Stomach (tissue), 4 donors: Measurements from ENCODE around the gene ZKSCAN7.

Experiments
- CTCF ChIP-seq, 7 experiments: fragments of 450-650 bp in 4 of 7; fragments of 200-600 bp in 3 of 7; sonication (generic) in 3 of 7; IDR thresholded peaks; one replicate each; pipeline ENCODE4 v1.5.1; 2016 to 2019; ENCODE audit warnings: antibody characterized with exemption in 7 of 7, control low read depth in 2 of 7, mild to moderate bottlenecking in 1 of 7
- POLR2A ChIP-seq, 4 donors: fragments of 450-650 bp; IDR thresholded peaks; one replicate each; pipeline ENCODE4 v1.6.1; 2016; ENCODE audit warnings: antibody characterized with exemption in 4 of 4, control low read depth in 2 of 4, mild to moderate bottlenecking in 1 of 4, moderate library complexity in 1 of 4

- TF ChIP-seq CTCF (IDR thresholded peaks at IDR 0.05) (no peak), POLR2A (IDR thresholded peaks at IDR 0.05) (no peak)
Observed at GRCh38 chr3:44562147-44562546, 7.2 kb downstream of the ZKSCAN7 start.
